ENCODE results near the gene RAD52. TPM values are rescaled to one million over a fixed set of nuclear protein-coding genes. Genes with fewer than 3 reads are reported as not detected.

RAD52 gene
- total and polyA plus RNA-seq, 12 donors = 4.1 to 14.8 (median 6.1) TPM

- intact Hi-C loops (cut with DNase I) = no loop called here
- WGBS, 2 donors = 83 to 87% methylated on average over 9 of the region's 9 CpGs
- Histone ChIP-seq H3K36me3 (no peaks in the 10 kb centered on the region), H3K4me3 (no peak overlapping the region), H3K27me3 (no peaks in the 10 kb centered on the region), H3K27ac (no peak overlapping the region), H3K4me1 (no peaks in the 10 kb centered on the region), H3K9me3 (no peaks in the 10 kb centered on the region)
- ATAC-seq (no peak), DNase-seq (no peak)
- no peak for TF ChIP-seq CTCF (IDR thresholded peaks at IDR 0.05)
These were observed 18.1 kb upstream of the RAD52 start for GRCh38 chr12:967641-968040.

GRCh38 chr12:966724-967123 lies 17.2 kb upstream of the RAD52 start:
- H3K27ac ChIP-seq = no peak overlapping the region
- no peak overlapping the region for H3K4me3 ChIP-seq
- no peaks in the 10 kb centered on the region for H3K4me1 ChIP-seq
- no peaks in the 10 kb centered on the region for H3K36me3 ChIP-seq
- no peaks in the 10 kb centered on the region for H3K27me3 ChIP-seq
- no peak for TF ChIP-seq CTCF (IDR thresholded peaks at IDR 0.05)
- DNase-seq (no peak), ATAC-seq (no peak)
- 68 to 72% methylated on average over 6 of the region's 6 CpGs for WGBS, 2 donors
- no peaks in the 10 kb centered on the region for H3K9me3 ChIP-seq
- intact Hi-C loops (cut with DNase I) = no loop called here

GRCh38 chr12:958588-959123 lies 9.2 kb upstream of the RAD52 start:
- ATAC-seq = peak; percentile 51 to 91 (median 84)
- 45 to 53% methylated on average over 8 of the region's 8 CpGs for WGBS, 2 donors

GRCh38 chr12:955939-956338 lies 6.4 kb upstream of the RAD52 start:
- Histone ChIP-seq H3K9me3 (no peaks in the 10 kb centered on the region), H3K27ac (no peak overlapping the region), H3K4me1 (peaks cover 0 to 19% (median 9%) of the 10 kb centered on the region in 9 donors), H3K36me3 (no peaks in the 10 kb centered on the region), H3K4me3 (no peak overlapping the region), H3K27me3 (no peaks in the 10 kb centered on the region)
- intact Hi-C loops (cut with DNase I) = loop anchor here in 6 of 10 donors (5.0 to 10.0 kb wide), 5 partner anchors 139 to 1749 kb away; no protein-coding TSS in a partner anchor
- no peak for TF ChIP-seq CTCF (IDR thresholded peaks at IDR 0.05)
- DNase-seq (no peak), ATAC-seq (no peak)
- 94 to 96% methylated on average over 6 of the region's 6 CpGs for WGBS, 2 donors

More at GRCh38 chr12:958588-959123, 9.2 kb upstream of the RAD52 start:
- H3K36me3 ChIP-seq = no peaks in the 10 kb centered on the region
- H3K27ac ChIP-seq = peak overlapping the region in 5 of 10 donors; percentile 15 to 71 (median 42)
- intact Hi-C loops (cut with DNase I) = loop anchor here in 6 of 10 donors (5.0 to 10.0 kb wide), 5 partner anchors 136 to 1746 kb away; no protein-coding TSS in a partner anchor
- peak; percentile 29 to 50 for DNase-seq
- H3K27me3 ChIP-seq = no peaks in the 10 kb centered on the region
- no peaks in the 10 kb centered on the region for H3K9me3 ChIP-seq
- no peak overlapping the region for H3K4me3 ChIP-seq
- peaks cover 0 to 19% (median 8%) of the 10 kb centered on the region in 9 donors for H3K4me1 ChIP-seq
- TF ChIP-seq CTCF (IDR thresholded peaks at IDR 0.05) = no peak
